Ascending aorta (tissue), 2 donors: ENCODE data around the gene ZNF189. TPM values are rescaled to one million over a fixed set of nuclear protein-coding genes. Genes with fewer than 3 reads are reported as not detected.
A peak's percentile ranks its signal among the peaks of the same experiment; 100 is the strongest.

Experiments used
- DNase-seq, 2 donors: peaks; one replicate each; pipeline ENCODE4 v3.0.0-alpha.2; 2019; ENCODE audit warnings: low spot score in 2 of 2
- H3K27ac ChIP-seq, 2 donors: fragments of 200-600 bp; sonication (generic); one replicate each; pipeline ENCODE4 v1.5.1; 2016 to 2017; ENCODE audit warnings: mild to moderate bottlenecking in 1 of 2
- H3K27me3 ChIP-seq: fragments of 200-600 bp; sonication (generic); one replicate; pipeline ENCODE4 v1.5.1; 2017
- H3K36me3 ChIP-seq, 2 donors: fragments of 200-600 bp; sonication (generic); one replicate each; pipeline ENCODE4 v1.5.1; 2016
- H3K4me1 ChIP-seq, 2 donors: fragments of 200-600 bp; sonication (generic); one replicate each; pipeline ENCODE4 v1.5.1; 2016 to 2017; ENCODE audit warnings: mild to moderate bottlenecking in 1 of 2
- H3K4me3 ChIP-seq, 2 donors: fragments of 200-600 bp; sonication (generic); one replicate each; pipeline ENCODE4 v1.5.1; 2016 to 2017; ENCODE audit warnings: mild to moderate bottlenecking in 1 of 2
- H3K9me3 ChIP-seq, 2 donors: fragments of 200-600 bp; sonication (generic); one replicate each; pipeline ENCODE4 v1.5.1; 2016
- CTCF ChIP-seq, 3 experiments: fragments of 200-600 bp in 2 of 3; fragments of 450-650 bp in 1 of 3; sonication (generic) in 2 of 3; IDR thresholded peaks; one replicate each; pipeline ENCODE4 v1.5.1; 2016 to 2019; ENCODE audit warnings: antibody characterized with exemption in 3 of 3, mild to moderate bottlenecking in 1 of 3, moderate library complexity in 1 of 3
- intact Hi-C: fragments of 100-400 bp; cut with DNase I; formaldehyde crosslinking; loops from one replicate; pipeline ENCODE4 v1.15.1; 2023
- total RNA-seq: library from RNA; depleted of rRNA; stranded (reverse); fragments of >200 nt; gene quantifications from one replicate; pipeline ENCODE4 v1.1.0, GENCODE V29; 2016

The ZNF189 gene
- total RNA-seq, 1 donor from 2014 or later, result 30.4 TPM

- Histone ChIP-seq H3K27ac (no peak overlapping the region), H3K27me3 (no peaks in the 10 kb centered on the region), H3K4me1 (no peaks in the 10 kb centered on the region), H3K36me3 (no peaks in the 10 kb centered on the region), H3K9me3 (no peaks in the 10 kb centered on the region), H3K4me3 (no peak overlapping the region)
- DNase-seq, result no peak
- TF ChIP-seq CTCF (IDR thresholded peaks at IDR 0.05), result no peak
- intact Hi-C loops, result no loop called here
Observed at GRCh38 chr9:101446732-101447131, 48.1 kb downstream of the ZNF189 start.

- Histone ChIP-seq H3K4me1 (no peaks in the 10 kb centered on the region), H3K27ac (no peak overlapping the region), H3K9me3 (no peaks in the 10 kb centered on the region), H3K27me3 (no peaks in the 10 kb centered on the region), H3K36me3 (no peaks in the 10 kb centered on the region), H3K4me3 (peak overlapping the region in 1 of 2 donors; percentile 70)
- intact Hi-C loops, result loop anchor here (2.0 kb wide), 1 partner anchor 82 kb away; no protein-coding TSS in a partner anchor
- no peak for TF ChIP-seq CTCF (IDR thresholded peaks at IDR 0.05)
- DNase-seq, result no peak
Observed at GRCh38 chr9:101448680-101449070, 50.0 kb downstream of the ZNF189 start.

GRCh38 chr9:101449071-101449721 is 50.5 kb downstream of the ZNF189 start:
- no peaks in the 10 kb centered on the region for H3K27me3 ChIP-seq
- intact Hi-C loops, result loop anchor here (2.0 kb wide), 1 partner anchor 82 kb away; no protein-coding TSS in a partner anchor
- peak overlapping the region; percentile 52 to 70 for H3K4me3 ChIP-seq
- TF ChIP-seq CTCF (IDR thresholded peaks at IDR 0.05), result peak; percentile 43 to 70 (median 59)
- peak in 1 of 2 donors; percentile 78 for DNase-seq
- no peaks in the 10 kb centered on the region for H3K9me3 ChIP-seq
- H3K27ac ChIP-seq, result no peak overlapping the region
- no peaks in the 10 kb centered on the region for H3K36me3 ChIP-seq
- H3K4me1 ChIP-seq, result no peaks in the 10 kb centered on the region

GRCh38 chr9:101450931-101451330 is 52.3 kb downstream of the ZNF189 start:
- TF ChIP-seq CTCF (IDR thresholded peaks at IDR 0.05), result no peak
- H3K4me1 ChIP-seq, result no peaks in the 10 kb centered on the region
- DNase-seq, result no peak
- H3K9me3 ChIP-seq, result no peaks in the 10 kb centered on the region
- intact Hi-C loops, result no loop called here
- no peak overlapping the region for H3K4me3 ChIP-seq
- H3K27me3 ChIP-seq, result no peaks in the 10 kb centered on the region
- H3K36me3 ChIP-seq, result no peaks in the 10 kb centered on the region
- no peak overlapping the region for H3K27ac ChIP-seq

- H3K4me3 ChIP-seq, result no peak overlapping the region
- no peaks in the 10 kb centered on the region for H3K4me1 ChIP-seq
- TF ChIP-seq CTCF (IDR thresholded peaks at IDR 0.05), result no peak
- no peak for DNase-seq
- intact Hi-C loops, result no loop called here
- no peaks in the 10 kb centered on the region for H3K9me3 ChIP-seq
- no peaks in the 10 kb centered on the region for H3K27me3 ChIP-seq
- H3K36me3 ChIP-seq, result no peaks in the 10 kb centered on the region
- no peak overlapping the region for H3K27ac ChIP-seq
Observed at GRCh38 chr9:101451498-101451897, 52.8 kb downstream of the ZNF189 start.
